Lower lobe of right lung (tissue), 2 donors: ENCODE results near the gene COQ9. TPM values are rescaled to one million over a fixed set of nuclear protein-coding genes. Genes with fewer than 3 reads are reported as not detected.

Experiments used
- ATAC-seq, 2 donors: fragments of 200-7000 bp; cut with Tn5 transposase; one replicate each; pipeline ENCODE4 v1.9.1; 2020 to 2022; ENCODE audit warnings: mild to moderate bottlenecking in 2 of 2, moderate library complexity in 2 of 2
- DNase-seq: peaks from one replicate; pipeline ENCODE4 v3.0.0-alpha.2; 2020
- H3K27ac ChIP-seq: fragments of 200-600 bp; one replicate; pipeline ENCODE4 v1.8.0; 2022
- H3K27me3 ChIP-seq: fragments of 200-600 bp; one replicate; pipeline ENCODE4 v1.8.0; 2022; ENCODE audit warnings: low read depth
- H3K36me3 ChIP-seq: fragments of 200-600 bp; one replicate; pipeline ENCODE4 v1.8.0; 2022; ENCODE audit warnings: mild to moderate bottlenecking
- H3K4me1 ChIP-seq: fragments of 200-600 bp; one replicate; pipeline ENCODE4 v1.8.0; 2022
- H3K4me3 ChIP-seq: fragments of 200-600 bp; one replicate; pipeline ENCODE4 v1.8.0; 2022; ENCODE audit warnings: mild to moderate bottlenecking
- H3K9me3 ChIP-seq: fragments of 200-600 bp; one replicate; pipeline ENCODE4 v1.8.0; 2022
- CTCF ChIP-seq: fragments of 200-600 bp; IDR thresholded peaks from one replicate; pipeline ENCODE4 v1.8.0; 2022; ENCODE audit warnings: antibody characterized with exemption, mild to moderate bottlenecking
- intact Hi-C: fragments of 100-400 bp; cut with DNase I; formaldehyde crosslinking; loops from one replicate; pipeline ENCODE4 v1.11.0; 2022
- total RNA-seq: library from RNA; stranded (reverse); fragmentation: NEBNext Ultra II Directional; extraction: Animal tissue kit (Norgen Biotek cat#: 25700); gene quantifications from one replicate; pipeline ENCODE4 v1.2.1, GENCODE V29; 2021
- donor health status: DM: no; HTN: yes; CAD: no; lungs with severe emphysema.

COQ9 gene
- total RNA-seq, 1 donor from 2014 or later = 37.2 TPM

- no peak for TF ChIP-seq CTCF
- intact Hi-C loops = no loop called here
- H3K9me3 ChIP-seq = no peaks in the 10 kb centered on the region
- peaks cover 26% of the 10 kb centered on the region for H3K4me1 ChIP-seq
- no peaks in the 10 kb centered on the region for H3K27me3 ChIP-seq
- DNase-seq (no peak), ATAC-seq (no peak)
- H3K36me3 ChIP-seq = no peaks in the 10 kb centered on the region
- no peak overlapping the region for H3K27ac ChIP-seq
- H3K4me3 ChIP-seq = no peak overlapping the region
These were observed 40.4 kb upstream of the COQ9 start for GRCh38 chr16:57406881-57407280.

GRCh38 chr16:57407521-57408353 is 39.5 kb upstream of the COQ9 start:
- Histone ChIP-seq H3K27ac (no peak overlapping the region), H3K27me3 (no peaks in the 10 kb centered on the region), H3K9me3 (no peaks in the 10 kb centered on the region), H3K4me3 (no peak overlapping the region), H3K36me3 (no peaks in the 10 kb centered on the region), H3K4me1 (peaks cover 26% of the 10 kb centered on the region)
- TF ChIP-seq CTCF = no peak
- no peak for DNase-seq
- ATAC-seq = no peak
- intact Hi-C loops = no loop called here

GRCh38 chr16:57409065-57409464 is 38.2 kb upstream of the COQ9 start:
- no peak for DNase-seq
- Histone ChIP-seq H3K27me3 (no peaks in the 10 kb centered on the region), H3K4me3 (no peak overlapping the region), H3K9me3 (no peaks in the 10 kb centered on the region), H3K36me3 (no peaks in the 10 kb centered on the region), H3K27ac (peak overlapping the region; percentile 53), H3K4me1 (peaks cover 26% of the 10 kb centered on the region)
- ATAC-seq = peak in 1 of 2 donors; percentile 44
- TF ChIP-seq CTCF = no peak
- intact Hi-C loops = no loop called here

- ATAC-seq (peak; percentile 16 to 21), DNase-seq (no peak)
- peak overlapping the region; percentile 53 for H3K27ac ChIP-seq
- no peaks in the 10 kb centered on the region for H3K27me3 ChIP-seq
- H3K4me1 ChIP-seq = peaks cover 26% of the 10 kb centered on the region
- no peak for TF ChIP-seq CTCF
- no peaks in the 10 kb centered on the region for H3K9me3 ChIP-seq
- intact Hi-C loops = no loop called here
- no peak overlapping the region for H3K4me3 ChIP-seq
- no peaks in the 10 kb centered on the region for H3K36me3 ChIP-seq
These were observed 37.2 kb upstream of the COQ9 start for GRCh38 chr16:57409870-57410587.

- no peaks in the 10 kb centered on the region for H3K36me3 ChIP-seq
- H3K9me3 ChIP-seq = no peaks in the 10 kb centered on the region
- no peaks in the 10 kb centered on the region for H3K27me3 ChIP-seq
- no peak for DNase-seq
- H3K4me1 ChIP-seq = peaks cover 31% of the 10 kb centered on the region
- ATAC-seq = no peak
- no peak for TF ChIP-seq CTCF
- intact Hi-C loops = no loop called here
- H3K27ac ChIP-seq = no peak overlapping the region
- H3K4me3 ChIP-seq = no peak overlapping the region
These were observed 35.8 kb upstream of the COQ9 start for GRCh38 chr16:57411362-57411976.
